ENCODE data around the gene TIRAP. TPM values are rescaled to one million over a fixed set of nuclear protein-coding genes. Genes with fewer than 3 reads are reported as not detected.

TIRAP gene
- total RNA-seq, 1 experiment from 2014 or later: 2.3 TPM

DNA sequence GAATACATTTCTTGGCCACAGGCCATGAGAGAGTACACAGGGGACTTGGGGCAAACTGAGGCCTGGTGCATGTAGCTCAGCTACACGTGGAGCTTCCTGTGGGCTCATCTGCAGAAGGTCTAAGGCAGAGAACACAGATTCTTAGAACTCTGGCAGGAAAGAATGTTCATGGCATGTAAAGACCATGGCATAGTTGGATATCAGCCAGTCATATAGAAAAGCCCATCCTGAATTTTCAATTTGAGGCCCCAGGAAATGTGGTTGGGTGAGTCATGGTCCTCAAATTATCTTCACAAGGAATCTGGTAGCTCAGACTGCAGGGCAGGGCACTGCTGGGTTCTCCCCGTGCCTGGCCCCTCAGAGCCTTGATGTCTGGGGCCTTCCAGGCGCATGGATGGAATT lies 58.9 kb downstream of the TIRAP start:
- DNase-seq (ENCODE audit: low spot score): peak; percentile 77

- DNase-seq (ENCODE audit: low spot score): no peak
Measured at GRCh38 chr11:126343051-126343450, 60.2 kb downstream of the TIRAP start.

Other genes starting within 250 kb of the TIRAP start
- gene CDON, start 220.2 kb upstream of the TIRAP start, total RNA-seq (2014; rRNA removed; shearing (Covaris generic)): 8.9 TPM in 2 replicates
- 12.1 and 16.8 TPM in 2 replicates for gene RPUSD4, start 71.4 kb upstream of the TIRAP start, total RNA-seq (2014; rRNA removed; shearing (Covaris generic))
- gene FAM118B, start 71.3 kb upstream of the TIRAP start, total RNA-seq (2014; rRNA removed; shearing (Covaris generic)): 25.4 and 34.5 TPM in 2 replicates
- 67.2 and 75.1 TPM in 2 replicates for gene SRPRA, start 14.2 kb upstream of the TIRAP start, total RNA-seq (2014; rRNA removed; shearing (Covaris generic))
- gene FOXRED1, start 13.9 kb upstream of the TIRAP start, total RNA-seq (2014; rRNA removed; shearing (Covaris generic)): 22.6 and 28.1 TPM in 2 replicates
- 16.2 and 16.6 TPM in 2 replicates for gene DCPS, start 21.0 kb downstream of the TIRAP start, total RNA-seq (2014; rRNA removed; shearing (Covaris generic))
- 16.7 and 19.4 TPM in 2 replicates for gene ST3GAL4, start 72.6 kb downstream of the TIRAP start, total RNA-seq (2014; rRNA removed; shearing (Covaris generic))

Measured in A172 (cell line).